ENCODE measurements around the gene PLCB2.

The PLCB2 gene

DNA sequence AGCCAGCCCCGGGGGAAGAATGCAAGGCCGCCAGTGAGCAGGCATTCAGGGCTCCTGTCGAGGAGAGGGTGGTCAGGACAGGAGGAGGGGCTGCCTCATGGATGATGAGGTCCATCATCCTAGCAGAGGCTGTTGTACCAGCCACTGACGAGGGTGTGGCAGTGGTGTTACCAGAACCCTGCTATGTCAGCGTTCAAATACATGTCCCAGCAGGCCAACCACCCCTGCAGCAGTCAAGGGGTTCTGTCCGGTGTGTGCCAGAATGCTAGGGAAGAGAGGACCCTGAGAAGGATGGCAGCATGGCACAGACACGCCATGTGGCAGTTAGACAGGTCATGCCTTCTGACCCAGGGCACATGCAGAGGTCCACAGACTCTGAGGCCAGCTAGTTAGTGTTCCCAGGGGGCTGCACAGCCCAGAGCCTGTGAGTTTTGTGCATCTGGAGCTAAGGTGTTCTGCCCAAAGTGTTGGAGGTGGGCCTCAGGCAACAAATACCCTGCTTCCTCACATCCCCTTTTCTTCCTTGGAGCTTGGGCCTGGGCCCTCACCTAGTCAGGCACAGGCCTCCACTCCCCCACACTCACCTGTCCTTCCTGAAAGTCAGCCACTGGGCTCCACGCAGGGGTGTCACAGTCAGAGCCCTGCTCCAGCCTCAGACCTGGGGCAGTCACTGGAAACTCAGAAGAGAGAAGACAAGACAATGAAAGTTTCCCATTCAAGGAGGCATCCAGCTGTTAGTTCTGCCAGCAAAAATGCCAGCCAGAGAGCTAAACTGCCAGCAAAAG lies 61.0 kb downstream of the PLCB2 start:
- Histone ChIP-seq H3K27me3 (ENCODE audit: control insufficient read depth, insufficient read depth, low read length) (no peaks in the 10 kb centered on the region), H3K4me1 (no peaks in the 10 kb centered on the region), H3K9ac (no peak overlapping the region), H3K36me3 (ENCODE audit: control insufficient read depth, insufficient read depth, low read length) (no peaks in the 10 kb centered on the region), H3K27ac (no peak overlapping the region), H3K4me3 (ENCODE audit: low read depth, low read length) (no peak overlapping the region), H3K79me2 (no peaks in the 10 kb centered on the region), H3K4me2 (ENCODE audit: low read length) (no peak overlapping the region), H3K9me3 (ENCODE audit: control insufficient read depth, low read length) (no peaks in the 10 kb centered on the region), H2AFZ (no peak overlapping the region)
- TF ChIP-seq, protein P1, sequence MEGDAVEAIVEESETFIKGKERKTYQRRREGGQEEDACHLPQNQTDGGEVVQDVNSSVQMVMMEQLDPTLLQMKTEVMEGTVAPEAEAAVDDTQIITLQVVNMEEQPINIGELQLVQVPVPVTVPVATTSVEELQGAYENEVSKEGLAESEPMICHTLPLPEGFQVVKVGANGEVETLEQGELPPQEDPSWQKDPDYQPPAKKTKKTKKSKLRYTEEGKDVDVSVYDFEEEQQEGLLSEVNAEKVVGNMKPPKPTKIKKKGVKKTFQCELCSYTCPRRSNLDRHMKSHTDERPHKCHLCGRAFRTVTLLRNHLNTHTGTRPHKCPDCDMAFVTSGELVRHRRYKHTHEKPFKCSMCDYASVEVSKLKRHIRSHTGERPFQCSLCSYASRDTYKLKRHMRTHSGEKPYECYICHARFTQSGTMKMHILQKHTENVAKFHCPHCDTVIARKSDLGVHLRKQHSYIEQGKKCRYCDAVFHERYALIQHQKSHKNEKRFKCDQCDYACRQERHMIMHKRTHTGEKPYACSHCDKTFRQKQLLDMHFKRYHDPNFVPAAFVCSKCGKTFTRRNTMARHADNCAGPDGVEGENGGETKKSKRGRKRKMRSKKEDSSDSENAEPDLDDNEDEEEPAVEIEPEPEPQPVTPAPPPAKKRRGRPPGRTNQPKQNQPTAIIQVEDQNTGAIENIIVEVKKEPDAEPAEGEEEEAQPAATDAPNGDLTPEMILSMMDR (IDR thresholded peaks at IDR 0.05), result no peak

DNA sequence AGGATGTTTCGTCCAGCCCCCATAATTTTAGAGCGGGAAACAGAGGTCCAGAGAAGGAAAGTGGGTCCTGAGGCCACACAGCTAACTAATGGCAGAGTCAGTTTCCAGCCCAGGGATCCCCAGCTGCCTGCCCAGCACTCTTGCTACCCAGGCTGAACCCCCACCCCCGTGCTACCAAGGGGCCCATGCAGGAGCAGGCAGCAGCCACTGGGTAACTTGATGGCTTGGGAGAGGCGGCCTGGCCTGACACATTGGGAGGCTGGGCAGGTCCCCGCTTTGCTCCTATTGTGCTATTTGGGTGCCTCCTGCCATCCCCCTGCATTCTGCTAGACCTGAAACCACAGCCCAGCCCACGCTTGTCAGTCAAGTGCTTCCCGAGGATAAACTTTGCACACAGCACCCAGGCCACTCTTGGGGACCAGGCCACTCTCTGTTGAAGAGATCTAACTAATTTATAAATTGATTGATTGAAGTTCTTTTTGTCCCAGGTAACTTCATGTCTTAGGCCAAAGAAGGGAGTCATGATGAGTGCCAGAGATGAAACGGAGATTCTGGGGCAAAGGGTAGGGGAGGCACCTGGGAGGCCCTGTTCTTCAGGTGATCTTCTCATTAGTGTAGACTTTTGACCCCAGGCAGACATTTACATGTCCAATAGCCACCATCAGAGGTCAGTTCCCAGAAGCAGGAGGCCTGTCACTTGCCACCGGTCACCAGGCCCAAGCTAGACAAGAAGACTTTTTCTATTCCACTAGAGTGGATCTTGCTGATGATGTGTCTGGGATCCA lies 61.9 kb downstream of the PLCB2 start:
- Histone ChIP-seq H3K36me3 (ENCODE audit: control insufficient read depth, insufficient read depth, low read length) (no peaks in the 10 kb centered on the region), H3K9me3 (ENCODE audit: control insufficient read depth, low read length) (no peaks in the 10 kb centered on the region), H3K27ac (no peak overlapping the region), H3K4me3 (ENCODE audit: low read depth, low read length) (no peak overlapping the region), H3K4me2 (ENCODE audit: low read length) (no peak overlapping the region), H3K79me2 (no peaks in the 10 kb centered on the region), H3K27me3 (ENCODE audit: control insufficient read depth, insufficient read depth, low read length) (no peaks in the 10 kb centered on the region), H3K4me1 (no peaks in the 10 kb centered on the region), H2AFZ (no peak overlapping the region), H3K9ac (no peak overlapping the region)
- TF ChIP-seq, protein P1 (IDR thresholded peaks at IDR 0.05), result no peak

DNA sequence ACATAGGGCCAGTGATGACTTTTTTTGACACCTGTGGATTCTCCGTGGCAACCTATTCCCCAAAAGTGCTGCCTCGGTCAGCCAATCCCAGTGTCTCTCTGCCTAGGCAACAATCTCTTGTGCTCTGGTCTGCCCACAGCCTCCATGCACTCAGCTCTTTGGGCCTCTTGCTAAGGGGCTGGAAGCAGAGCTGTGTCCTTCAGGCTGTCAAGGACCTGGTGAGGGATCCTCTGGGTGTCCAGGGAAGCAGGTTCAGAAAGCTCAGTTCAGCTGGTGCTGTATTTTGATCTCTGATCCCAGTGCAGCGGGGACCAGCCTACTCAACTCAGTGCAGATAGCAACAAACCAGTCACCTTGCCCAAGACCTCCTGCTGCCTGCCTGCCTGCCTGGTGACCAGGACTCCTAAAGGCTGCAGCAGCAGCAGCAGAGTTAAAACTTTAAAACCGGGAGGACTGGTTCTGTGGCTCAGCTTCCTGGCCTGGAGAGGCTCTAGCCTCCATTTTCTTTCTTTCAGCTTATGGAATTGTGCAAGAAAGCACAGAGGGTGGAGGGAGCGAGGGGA lies 62.7 kb downstream of the PLCB2 start:
- Histone ChIP-seq H3K9ac (no peak overlapping the region), H3K36me3 (ENCODE audit: control insufficient read depth, insufficient read depth, low read length) (no peaks in the 10 kb centered on the region), H3K4me3 (ENCODE audit: low read depth, low read length) (no peak overlapping the region), H2AFZ (no peak overlapping the region), H3K4me1 (no peaks in the 10 kb centered on the region), H3K4me2 (ENCODE audit: low read length) (no peak overlapping the region), H3K9me3 (ENCODE audit: control insufficient read depth, low read length) (no peaks in the 10 kb centered on the region), H3K27ac (no peak overlapping the region), H3K79me2 (no peaks in the 10 kb centered on the region), H3K27me3 (ENCODE audit: control insufficient read depth, insufficient read depth, low read length) (no peaks in the 10 kb centered on the region)
- TF ChIP-seq, protein P1 (IDR thresholded peaks at IDR 0.05), result no peak

DNA sequence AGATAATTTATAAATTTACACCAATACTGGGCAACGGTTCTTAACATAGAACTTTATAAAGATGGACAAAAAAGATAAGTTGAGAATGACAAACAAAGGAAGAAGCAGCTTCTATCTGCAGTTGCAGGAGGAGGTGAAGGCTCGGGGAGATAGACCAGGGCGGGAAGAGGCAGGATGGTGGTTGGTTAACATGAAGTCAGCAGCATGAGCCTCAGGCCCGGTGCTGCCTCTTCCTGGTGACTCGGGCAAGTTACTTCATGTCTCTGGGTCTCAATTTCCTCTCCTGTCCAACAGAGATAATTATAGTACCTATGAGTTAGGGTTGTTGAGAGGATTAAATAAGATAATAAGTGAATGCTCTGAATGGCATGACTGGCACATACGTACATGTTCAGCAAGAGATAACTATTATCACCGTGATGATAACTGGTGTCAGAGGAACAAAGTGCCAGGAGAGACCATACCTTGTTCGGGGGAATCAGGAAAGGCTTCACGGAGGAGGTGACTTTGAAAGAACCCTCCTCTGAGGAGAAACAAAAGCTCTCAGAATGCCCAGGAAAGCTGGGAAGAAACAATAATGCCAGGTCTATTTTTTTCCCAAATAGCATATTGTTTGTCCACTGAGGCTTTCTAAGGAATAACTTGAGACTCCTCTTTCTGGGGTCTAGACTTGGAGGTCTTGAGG lies 64.5 kb downstream of the PLCB2 start:
- H3K79me2 ChIP-seq, result no peaks in the 10 kb centered on the region
- no peak overlapping the region for H3K4me3 ChIP-seq (ENCODE audit: low read depth, low read length)
- H3K4me1 ChIP-seq, result no peaks in the 10 kb centered on the region
- TF ChIP-seq, protein P1 (IDR thresholded peaks at IDR 0.05), result no peak
- no peak overlapping the region for H2AFZ ChIP-seq
- H3K27me3 ChIP-seq (ENCODE audit: control insufficient read depth, insufficient read depth, low read length), result no peaks in the 10 kb centered on the region
- H3K36me3 ChIP-seq (ENCODE audit: control insufficient read depth, insufficient read depth, low read length), result no peaks in the 10 kb centered on the region
- no peak overlapping the region for H3K27ac ChIP-seq
- no peak overlapping the region for H3K4me2 ChIP-seq (ENCODE audit: low read length)
- H3K9me3 ChIP-seq (ENCODE audit: control insufficient read depth, low read length), result no peaks in the 10 kb centered on the region
- H3K9ac ChIP-seq, result no peak overlapping the region

All from parathyroid adenoma (tissue), 2 donors.